Stimulated activated CD8-positive, alpha-beta memory T cell treated with anti-CD3 and anti-CD28 coated beads, Interleukin-12 subunit alpha, Interleukin-12 subunit beta, amount 100 ng/mL, for 1 hour (primary cell): ENCODE results near the gene RPL35A.
A peak's percentile ranks its signal among the peaks of the same experiment; 100 is the strongest.
"Not testable (repeated sequence)": the region's sequence is repeated elsewhere in the genome, so short reads cannot be mapped to it uniquely, and the experiment has no call there.

ENCODE experiments used
- DNase-seq: peaks from one replicate; pipeline ENCODE4 v3.0.0-alpha.2; 2020; ENCODE audit warnings: low read depth

Gene RPL35A

DNA sequence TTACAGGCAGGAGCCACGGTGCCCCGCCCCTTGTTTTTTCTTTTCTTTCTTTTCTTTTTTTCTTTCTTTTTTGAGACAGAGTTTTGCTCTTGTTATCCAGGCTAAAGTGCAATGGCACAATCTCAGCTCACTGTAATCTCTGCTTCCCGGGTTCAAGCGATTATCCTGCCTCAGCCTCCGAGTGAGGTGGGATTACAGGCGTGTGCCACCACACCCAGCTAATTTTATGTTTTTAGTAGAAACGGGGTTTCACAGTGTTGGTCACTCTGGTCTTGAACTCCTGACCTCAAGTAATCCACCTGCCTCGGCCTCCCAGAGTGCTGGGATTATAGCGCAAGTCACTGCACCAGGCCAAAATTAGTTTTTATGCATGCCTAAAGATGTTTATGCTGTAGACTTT, 2.5 kb downstream of the RPL35A start:
- DNase-seq = no peak

DNA sequence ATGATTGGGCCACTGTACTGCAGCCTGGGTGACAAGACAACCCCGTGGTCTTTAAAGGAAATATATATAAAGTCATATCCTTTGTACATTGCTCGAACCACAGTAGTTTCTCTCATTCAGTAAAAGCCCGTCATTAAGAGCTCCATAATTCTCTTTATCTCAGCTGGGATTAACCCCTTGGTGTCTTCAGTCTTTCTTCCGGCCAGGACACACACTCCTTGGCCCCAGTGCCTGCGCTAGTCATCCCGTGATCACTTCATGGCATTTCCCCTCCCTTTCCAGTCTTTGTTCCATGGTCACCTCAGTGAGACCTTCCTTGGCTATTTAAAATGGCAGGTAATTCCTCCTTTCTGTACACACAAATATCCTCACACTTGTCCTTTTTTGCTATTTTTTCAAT, 3.3 kb downstream of the RPL35A start:
- no peak for DNase-seq

DNA sequence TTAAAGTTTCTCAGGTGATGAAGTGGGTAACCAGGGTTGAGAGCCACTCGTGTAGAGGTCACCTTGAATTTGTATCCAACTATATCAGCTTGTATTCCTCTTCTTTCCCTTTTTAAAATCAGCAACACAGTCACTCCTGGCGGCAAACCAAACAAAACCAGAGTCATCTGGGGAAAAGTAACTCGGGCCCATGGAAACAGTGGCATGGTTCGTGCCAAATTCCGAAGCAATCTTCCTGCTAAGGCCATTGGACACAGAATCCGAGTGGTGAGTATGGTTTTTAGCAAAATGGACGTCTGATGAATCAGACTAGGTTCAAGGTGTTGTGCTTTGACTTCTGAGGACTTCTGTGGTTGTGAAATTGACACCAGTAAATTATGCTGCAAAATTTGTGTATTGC, 3.9 kb downstream of the RPL35A start:
- DNase-seq = no peak

DNA sequence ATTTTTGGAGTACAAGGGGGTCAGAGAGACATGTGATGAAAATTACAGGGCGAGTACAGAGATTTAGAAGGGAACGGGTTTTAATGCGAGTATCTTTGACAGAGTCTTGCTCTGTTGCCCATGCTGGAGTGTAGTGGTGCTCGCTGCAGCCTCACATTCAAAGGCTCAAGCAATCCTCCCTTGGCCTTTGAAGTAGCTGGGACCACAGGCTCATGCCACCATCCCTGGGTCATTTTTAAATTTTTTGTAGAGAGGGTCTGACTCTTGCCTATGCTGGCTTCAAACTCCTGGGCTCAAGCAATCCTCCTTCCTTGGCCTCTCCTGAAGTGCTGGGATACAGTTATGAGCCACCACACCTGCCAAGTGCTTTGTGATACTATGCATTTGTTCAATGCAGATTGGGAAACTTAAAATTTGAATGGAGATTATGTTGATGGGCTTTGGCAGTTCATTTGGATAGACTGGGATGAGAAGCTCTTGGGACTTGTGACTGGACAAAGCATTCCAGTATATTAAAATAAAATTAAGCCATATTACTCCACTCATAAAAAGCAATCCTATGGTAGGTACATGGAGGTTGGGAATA, 6.0 kb downstream of the RPL35A start:
- no peak for DNase-seq

DNA sequence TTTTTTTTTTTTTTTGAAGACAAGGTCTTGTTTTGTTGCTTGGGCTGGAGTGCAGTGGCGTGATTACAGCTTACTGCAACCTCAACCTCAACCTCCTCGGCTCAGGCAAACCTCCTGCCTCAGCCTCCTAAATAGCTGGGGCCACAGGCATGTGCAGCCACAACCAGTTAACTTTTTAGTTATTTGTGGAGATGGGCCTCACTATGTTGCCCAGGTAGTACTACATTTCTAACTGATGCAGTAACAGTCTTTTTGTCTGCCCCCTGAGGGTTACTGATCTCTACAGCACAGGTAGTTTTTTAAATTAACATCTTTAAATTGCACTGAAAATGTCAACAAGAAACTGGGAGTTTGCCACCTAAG, 6.6 kb downstream of the RPL35A start:
- DNase-seq = no peak

DNA sequence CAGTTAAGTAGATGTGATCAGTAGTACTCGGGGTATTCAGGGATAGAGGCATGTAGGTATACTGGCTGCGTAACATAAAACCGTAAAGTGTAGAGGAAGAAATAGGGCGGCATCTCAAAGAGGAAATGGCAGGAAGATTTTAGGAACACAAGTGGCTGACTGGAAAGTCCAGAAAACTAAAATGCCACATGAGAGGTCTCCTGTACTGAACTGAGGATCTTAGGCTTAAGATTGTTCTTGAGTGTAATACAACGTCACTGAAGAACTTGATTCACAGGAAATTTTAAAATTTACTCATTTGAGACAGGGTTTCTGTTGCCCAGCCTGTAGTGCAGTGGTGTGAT, 7.8 kb downstream of the RPL35A start:
- DNase-seq = no peak

DNA sequence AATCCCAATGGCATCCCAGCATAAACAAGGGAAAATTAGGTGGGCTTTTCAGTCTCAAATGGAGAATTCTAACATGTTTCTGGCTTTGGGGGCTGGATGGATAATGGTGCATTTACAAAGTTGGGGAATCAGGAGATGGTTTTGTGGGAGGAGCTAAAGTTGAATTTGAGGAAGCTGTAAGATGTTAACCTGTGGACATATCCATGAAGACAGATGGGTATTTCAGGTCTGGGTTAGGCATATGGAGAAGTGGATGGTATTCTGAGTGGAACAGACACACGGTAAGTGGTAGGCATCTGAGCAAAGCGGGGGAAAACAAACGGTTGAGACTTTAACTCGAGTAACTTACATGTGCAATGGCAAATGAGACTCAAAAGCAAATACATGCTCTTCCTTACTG, 8.4 kb downstream of the RPL35A start:
- no peak for DNase-seq

DNA sequence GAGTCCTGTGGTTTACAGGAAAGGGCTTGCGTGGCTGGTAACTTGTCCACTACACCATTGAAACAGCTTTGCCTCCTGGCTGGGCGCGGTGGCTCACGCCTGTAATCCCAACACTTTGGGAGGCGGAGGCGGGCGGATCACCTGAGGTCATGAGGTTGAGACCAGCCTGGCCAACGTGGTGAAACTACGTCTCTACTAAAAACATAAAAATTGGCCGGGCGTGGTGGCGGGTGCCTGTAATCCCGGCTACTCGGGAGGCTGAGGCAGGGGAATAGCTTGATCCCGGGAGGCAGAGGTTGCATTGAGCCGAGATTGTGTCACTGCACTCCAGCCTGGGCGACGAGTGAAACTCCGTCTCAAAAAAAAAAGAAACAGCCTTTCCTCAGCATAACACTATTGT, 8.9 kb downstream of the RPL35A start:
- DNase-seq = not testable (repeated sequence)

DNA sequence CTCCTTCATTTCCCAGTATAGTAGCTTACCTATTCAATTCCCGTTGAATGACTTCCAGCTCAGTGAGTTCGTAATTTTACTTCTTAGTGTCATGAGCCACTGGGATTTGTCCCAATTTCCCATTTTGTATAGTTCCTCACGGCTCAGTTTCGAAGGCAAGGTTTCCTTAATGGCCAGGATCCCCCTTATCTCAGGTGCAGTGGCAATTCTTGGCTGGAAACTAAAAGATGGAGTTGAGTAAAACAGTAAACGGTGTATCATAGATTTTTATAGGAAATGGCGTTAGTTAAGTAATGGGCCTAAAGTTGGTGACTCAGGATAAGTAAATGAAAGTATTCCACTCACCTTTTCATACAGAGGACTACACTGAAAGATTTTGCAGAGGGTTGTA, 9.5 kb downstream of the RPL35A start:
- DNase-seq = no peak

DNA sequence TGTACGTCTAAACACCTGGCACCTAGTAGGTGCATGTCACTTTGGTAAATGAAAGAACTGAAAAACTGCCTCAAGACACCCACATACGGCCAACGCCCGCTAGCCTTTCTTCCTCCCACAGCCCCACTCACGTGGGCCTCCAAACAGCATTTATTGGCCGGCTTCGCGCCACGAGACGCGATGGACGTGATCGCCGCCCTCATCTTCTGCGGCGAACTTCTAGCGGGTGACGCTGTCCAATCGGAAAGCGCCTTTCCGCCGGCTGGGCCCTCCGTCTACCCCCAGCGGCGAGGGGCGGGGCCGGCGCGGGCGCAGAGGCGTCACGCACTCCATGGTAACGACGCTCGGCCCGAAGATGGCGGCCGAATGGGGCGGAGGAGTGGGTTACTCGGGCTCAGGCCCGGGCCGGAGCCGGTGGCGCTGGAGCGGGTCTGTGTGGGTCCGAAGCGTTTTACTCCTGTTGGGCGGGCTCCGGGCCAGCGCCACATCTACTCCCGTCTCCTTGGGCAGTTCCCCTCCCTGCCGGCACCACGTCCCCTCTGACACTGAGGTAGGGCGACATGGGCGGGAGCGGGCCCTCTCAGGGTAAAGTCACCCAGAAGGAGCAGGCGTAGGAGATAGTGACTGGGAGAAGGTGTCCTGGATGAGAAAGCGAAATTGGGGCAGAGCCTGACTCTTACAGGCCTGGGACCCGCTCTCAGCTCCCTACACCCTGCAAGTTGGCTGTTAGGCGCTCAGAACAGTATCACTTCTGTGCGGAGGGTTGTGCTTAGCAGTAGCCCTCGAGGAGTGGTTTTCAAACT, 10.1 kb downstream of the RPL35A start, which contains the start of gene LMLN:
Gene LMLN (plus strand): TSS at position 327 of the 803 bp plus-strand sequence. CDS start 29 bp downstream, at position 356.
- DNase-seq = peak; percentile 90

DNA sequence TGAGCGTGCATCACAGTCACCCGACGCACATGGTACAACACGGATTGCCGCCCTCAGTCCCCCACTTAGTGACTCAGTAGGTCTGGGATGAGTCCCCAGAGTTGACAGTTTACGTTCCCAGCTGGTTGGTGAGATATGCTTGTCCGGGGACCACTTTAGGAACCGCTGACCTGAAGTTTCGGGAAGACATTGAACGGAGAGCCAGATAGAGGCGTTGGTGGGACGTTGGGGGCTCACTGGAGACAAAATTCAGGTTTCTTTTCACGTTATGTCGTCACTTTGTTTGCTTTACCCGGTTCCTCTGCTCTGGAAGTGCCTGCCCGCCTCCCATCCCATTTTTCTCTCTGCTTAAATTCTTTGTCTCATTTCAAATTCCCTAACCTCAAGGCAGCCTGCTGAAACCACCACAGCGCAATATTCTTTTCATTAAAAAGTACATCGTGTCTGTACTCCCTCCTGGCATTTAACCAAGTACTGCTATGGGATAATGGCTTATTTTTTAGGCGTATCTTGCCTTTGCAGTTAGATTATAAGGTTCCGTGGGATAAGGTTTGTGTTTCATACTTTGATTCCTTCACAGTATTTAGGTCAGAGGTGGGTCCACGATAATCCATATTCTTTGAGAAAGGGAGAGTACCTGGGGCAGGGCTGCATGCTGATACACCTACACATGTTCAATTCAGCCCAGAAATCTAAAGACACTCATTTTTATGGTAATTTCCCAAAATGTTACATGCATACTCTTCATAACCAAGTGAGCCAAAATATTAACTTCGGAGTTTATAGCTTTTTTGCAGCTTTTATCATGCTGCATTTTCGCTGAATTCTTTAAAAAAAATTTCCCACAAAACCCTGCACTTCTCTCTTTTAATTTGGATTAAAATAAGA, 10.9 kb downstream of the RPL35A start:
- DNase-seq = peak; percentile 15

DNA sequence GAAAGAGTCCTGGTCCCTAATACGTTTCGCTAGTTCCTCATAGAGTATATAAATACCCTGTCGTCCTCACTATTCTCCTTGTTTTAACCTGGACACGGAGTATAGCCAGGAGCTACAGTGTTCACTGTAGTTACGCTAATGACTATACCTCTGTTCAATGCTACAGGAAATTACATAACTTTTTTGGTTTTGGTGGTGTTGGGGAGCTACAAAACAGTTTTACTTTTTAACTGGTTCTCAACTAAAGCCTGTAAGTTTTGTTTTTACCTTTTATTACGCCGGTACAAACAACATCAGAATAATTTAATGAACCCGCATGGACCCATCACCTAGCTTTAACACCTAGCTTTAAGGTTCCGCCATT, 11.6 kb downstream of the RPL35A start:
- no peak for DNase-seq

DNA sequence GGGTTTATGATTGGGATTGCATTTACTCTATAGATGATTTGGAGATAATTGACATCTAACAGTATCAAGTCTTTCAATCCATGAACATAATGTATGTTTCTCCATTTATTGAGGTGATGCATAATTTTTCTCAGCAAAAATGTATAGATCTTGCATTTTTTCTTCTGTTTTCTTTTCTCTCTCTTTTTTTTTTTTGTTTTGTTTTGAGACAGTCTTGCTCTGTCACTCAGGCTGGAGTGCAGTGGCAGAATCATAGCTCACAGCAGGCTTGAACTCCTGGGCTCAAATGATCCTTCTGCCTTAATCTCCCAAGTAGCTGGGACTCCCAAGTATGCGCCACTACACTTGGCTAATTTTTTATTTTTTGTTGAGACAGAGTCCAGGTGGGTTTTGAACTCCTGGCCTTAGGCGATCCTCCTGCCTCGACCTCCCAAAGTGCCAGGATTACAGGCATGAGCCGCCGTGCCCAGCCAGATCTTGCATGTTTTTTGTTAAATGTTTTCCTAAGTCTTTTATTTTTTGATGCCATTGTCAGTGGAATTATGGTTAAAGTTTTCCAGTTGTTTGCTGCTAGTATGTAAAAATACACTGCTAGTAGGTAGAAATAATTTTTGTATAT, 13.1 kb downstream of the RPL35A start:
- no peak for DNase-seq

DNA sequence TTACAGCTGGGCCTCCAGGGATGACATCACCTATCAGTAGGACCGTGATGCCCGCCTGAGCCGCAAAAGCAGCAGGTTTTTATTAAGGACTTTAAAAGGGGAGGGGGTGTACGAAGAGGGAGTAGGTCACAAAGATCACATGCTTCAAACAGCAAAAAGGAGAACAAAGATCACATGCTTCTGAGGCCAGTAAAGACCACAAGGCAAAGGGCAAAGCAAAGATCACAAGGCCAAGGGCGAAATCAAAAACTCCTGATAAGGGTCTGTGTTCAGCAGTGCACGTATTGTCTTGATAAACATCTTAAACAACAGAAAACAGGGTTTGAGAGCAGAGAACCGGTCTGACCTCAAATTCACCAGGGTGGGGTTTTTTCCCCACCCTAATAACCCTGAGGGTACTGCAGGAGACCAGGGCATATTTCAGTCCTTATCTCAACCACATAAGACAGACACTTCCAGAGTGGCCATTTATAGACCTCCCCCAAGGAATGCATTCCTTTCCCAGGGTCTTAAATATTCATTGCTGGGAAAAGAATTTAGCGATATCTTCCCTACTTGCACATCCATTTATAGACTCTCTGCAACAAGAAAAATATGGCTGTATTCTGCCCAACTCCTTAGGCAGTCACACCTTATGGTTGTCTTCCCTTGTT, 17.5 kb downstream of the RPL35A start:
- DNase-seq = not testable (repeated sequence)

DNA sequence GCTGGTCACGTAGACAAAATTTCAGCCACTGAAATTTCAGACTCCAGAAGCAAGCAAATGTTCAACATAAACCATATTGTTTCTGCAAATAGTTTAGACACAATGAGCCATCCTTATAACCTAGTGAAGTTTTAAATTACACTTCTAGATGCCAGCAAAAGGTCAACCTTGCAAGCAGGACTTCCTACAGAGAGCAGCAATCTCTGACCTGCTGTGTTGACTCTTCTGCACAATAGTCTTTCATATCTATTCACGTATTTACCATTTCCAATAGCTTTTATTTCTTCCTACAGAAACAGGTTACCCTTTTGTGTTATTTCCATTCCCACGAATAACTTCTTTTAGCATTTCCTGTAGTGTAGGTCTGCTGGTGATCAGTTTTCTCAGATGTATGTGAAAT, 20.6 kb downstream of the RPL35A start:
- DNase-seq = no peak

DNA sequence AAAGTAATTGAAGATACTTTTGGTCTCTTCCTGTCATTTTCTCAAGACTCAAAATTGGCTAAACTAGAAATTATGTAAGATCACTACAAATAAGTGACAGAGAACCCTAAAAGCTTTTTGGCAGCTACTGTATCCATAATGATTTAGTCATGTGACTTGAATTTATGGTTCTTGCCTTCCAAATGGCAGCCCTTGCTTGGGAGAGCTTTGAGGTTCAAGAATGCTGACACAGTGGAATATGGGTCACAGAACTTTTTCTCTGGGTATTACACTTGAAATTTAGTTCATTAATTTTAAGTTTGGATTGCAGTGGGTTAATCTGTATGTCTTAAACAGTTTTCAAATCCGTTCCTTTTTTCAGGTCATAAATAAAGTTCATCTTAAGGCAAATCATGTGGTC, 24.0 kb downstream of the RPL35A start:
- no peak for DNase-seq

DNA sequence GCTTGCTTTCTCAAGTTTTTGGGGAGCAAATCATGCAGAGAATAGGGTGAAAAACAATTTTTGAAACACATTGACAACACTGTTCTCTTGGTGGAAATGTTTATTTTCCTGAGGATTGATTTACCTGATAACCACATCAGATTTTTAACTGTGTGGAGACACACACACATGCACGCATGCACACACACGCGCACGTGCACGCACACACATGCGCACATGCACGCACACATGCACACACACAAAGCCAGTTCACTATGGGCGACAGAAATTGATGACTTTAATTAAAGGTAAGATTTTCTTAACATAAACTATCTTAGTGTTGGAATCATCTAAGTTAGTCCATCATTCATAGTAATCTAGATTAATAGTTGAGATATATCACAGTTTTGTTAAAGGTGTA, 25.3 kb downstream of the RPL35A start:
- no peak for DNase-seq

DNA sequence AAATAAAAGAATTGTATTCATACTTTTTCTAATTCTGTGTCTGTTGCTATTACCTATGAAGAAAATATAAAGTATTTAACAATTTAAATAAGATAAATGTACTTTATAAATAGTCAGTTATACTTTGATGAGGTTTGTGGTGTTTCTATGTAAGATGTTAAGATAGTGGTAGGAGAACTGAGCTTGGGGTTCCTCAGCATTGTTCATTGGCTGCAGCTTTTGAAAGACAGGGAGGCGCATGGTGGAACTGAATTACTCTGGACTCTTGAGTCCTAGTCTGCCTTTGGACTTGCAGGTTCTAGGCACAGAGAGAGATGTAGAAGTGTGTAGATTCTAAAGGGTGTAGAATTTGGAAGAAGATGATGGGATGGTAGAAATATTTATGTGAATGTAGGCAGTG, 33.1 kb downstream of the RPL35A start:
- no peak for DNase-seq

DNA sequence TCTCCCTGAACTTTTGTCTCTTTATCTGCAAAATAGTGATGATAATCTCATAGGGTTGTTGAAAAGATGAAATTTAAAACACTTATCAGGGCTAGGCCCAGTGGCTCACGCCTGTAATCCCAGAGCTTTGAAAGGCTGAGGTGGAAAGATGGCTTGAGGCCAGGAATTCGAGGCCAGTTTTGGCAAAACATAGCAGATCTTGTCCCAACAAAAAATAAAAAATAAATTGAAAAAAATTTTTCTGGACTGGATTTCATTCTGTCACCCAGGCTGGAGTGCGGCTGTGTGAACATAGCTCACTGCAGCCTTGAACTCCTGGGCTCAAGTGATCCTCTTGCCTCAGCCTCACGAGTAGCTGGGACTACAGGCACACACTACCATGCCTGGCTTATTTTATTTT, 39.7 kb downstream of the RPL35A start:
- DNase-seq = no peak

DNA sequence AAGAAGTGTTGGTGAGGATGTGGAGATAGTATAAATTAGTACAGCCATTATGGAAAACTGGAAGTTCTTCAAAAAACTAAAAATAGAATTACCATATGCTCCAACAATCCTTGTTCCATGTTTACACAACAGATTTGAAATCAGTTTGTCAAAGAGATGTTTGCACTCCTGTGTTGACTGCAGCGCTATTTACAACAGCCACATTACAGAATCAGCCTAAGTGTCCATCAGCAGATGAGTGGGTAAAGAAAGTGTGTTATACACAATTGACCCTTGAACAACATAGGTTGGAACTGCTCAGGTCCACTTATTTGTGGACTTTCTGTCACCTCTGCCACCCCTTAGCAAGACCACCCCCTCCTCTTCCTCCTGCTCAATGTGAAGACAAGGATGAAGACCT, 44.7 kb downstream of the RPL35A start:
- DNase-seq = no peak

DNA sequence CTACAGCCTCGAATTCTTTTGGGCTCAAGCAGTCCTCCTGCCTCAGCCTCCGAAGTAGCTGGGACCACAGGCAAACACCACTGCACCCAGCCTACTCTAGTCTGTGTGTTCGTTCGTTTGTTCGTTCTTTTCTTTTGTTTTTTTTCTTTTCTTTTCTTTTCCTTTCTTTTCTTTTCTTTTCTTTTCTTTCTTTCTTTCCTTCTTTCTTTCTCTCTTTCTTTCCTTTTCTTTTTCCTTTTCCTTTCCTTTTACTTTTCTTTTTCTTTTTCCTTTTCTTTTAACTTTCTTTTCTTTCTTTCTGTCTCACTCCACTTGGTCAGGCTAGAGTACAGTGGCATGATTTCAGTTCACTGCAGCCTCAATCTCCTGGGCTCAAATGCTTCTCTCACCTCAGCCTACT, 46.9 kb downstream of the RPL35A start:
- DNase-seq = no peak

DNA sequence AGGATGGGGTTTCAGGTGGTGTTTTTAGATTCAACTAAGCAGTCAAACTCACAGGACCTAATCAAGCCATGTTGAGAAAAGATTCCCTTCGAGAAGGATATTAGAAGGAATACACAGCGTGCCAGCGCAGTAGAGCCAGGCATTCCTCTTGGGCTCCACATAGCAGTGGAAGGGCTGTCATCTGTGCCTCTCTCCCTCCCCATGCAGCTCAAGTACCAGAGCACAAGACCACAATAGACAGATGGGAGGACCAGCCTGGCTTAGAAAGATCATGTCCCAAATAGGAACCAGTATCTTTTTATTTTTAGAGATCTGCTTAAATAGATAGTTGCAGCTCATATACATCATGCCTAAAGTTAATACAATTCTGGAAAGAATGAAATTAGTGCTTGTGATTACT, 47.9 kb downstream of the RPL35A start:
- no peak for DNase-seq
